Frontal cortex (tissue), 4 donors: ENCODE results near the gene NUP93. TPM values are rescaled to one million over a fixed set of nuclear protein-coding genes. Genes with fewer than 3 reads are reported as not detected.

Experiments
- DNase-seq, 2 donors: peaks; one replicate each; pipeline ENCODE4 v3.0.0; 2012; ENCODE audit warnings: low spot score in 2 of 2
- FAIRE-seq: peaks from 2 replicates; lab custom pipeline; 2012; peaks lifted over from hg19 to GRCh38; lab: Jason Lieb, UNC
- total RNA-seq: library from RNA; depleted of rRNA; stranded (reverse); fragments of >200 nt; gene quantifications from one replicate; pipeline ENCODE4 v1.2.3, GENCODE V29; 2014
- donor health status: control.
- donor health status: control.
- donor health status: control.

NUP93 gene
- total RNA-seq, 1 donor from 2014 or later: 219 TPM

DNA sequence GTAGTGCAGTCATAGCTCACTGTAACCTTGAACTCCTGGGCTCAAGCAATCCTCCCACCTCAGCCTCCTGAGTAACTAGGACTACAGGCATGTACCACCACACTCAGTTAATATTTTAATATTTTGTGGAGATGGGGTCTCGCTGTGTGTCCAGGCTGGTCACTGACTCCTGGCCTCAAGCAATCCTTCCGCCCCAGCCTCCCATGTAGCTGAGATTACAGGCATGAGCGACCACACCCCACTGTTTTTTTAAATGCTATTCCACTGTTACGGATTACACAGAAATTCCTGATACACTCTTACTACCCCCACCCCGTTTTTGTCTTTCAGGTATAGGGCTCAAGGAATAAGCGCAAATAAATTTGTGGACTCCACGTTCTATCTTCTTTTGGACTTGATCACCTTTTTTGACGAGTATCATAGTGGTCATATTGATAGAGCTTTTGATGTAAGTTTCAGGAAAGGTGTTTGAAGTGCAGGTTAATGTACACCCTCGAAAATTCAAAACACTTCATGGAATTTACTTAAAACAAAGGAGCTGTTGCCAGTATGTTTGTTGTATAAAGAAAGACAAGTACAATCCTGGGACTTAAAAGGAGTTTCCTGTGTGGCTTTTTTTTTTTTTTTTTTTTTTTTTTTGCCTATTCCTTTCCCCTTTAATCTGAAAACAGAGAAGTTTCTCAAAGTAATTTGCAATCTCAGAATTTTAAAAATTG lies 108.9 kb downstream of the NUP93 start:
- DNase-seq: no peak
- no peak for FAIRE-seq

DNA sequence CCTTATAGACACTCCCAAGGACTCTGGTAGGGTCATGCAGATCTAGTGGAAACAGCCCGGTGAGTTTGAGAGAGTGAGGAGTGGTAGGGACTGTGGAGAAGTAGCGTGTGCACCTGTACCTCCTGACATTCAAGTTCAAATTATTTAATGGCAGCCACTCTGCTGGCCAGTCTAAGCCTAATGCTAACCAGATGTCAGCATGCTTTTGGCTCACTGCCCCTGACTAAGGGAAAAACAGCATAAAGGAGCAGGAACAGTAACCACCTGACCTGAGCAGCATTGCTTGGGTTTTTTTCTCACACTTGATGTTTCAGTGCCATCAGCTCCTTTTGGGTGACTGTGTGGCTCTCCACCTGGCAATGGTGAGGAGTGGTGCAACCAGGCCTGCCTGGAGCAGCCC lies 111.3 kb downstream of the NUP93 start:
- no peak for FAIRE-seq
- DNase-seq: no peak

DNA sequence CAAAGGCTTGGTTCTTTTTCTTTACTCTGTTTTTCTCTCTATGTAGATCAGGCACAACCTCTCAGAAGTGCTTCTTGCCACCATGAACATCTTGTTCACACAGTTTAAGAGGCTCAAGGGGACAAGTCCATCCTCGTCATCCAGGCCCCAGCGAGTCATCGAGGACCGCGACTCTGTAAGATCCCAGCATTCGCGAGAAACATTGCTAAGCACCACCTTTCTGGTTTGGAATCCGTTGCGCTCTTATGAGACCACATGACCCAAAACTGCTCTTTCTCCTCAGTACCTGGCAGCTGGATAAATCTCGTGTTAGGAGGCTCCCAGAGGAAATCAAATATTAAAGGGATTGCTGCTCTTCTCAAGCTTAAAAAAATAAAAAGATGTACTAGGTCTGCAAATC lies 111.7 kb downstream of the NUP93 start:
- DNase-seq: no peak
- no peak for FAIRE-seq

DNA sequence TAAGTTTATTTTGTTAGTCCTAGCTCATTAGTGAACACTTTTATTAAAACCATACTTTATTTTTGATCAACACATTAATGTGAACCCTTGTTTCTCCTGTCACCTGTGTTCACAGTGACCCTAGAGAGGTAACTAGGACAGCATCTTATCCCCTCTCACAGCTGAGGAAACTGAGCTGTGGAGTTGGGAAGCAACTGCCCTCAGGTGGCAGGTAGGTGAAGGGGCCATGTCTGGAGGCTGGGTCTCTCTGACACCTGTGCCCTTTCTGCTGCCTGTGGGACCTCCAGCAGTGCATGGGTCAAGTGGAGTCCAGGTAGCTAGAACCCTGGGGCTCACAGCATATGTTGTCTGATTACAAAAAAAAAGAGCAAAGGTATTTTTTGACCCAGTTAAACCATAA lies 112.2 kb downstream of the NUP93 start:
- no peak for FAIRE-seq
- no peak for DNase-seq

DNA sequence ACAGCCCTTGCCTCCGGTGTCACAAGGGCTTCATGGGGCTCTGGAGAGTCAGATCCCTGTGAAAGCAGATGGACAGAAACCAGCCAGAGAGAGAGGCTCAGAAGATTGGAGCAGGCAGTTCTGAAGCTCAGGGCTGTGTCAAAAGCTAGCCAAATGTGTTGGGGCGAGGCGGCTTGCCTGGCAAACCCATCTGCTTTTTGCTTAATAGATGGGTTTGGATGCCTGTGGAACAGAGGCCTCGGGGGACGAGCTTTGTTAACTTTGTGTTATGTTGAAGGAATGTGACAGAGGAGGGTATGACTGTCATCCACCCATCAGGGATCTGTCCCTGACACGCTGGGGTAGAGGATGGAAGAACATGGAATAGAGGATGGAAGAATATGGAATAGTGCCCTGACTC lies 114.1 kb downstream of the NUP93 start:
- FAIRE-seq: no peak
- DNase-seq: no peak

DNA sequence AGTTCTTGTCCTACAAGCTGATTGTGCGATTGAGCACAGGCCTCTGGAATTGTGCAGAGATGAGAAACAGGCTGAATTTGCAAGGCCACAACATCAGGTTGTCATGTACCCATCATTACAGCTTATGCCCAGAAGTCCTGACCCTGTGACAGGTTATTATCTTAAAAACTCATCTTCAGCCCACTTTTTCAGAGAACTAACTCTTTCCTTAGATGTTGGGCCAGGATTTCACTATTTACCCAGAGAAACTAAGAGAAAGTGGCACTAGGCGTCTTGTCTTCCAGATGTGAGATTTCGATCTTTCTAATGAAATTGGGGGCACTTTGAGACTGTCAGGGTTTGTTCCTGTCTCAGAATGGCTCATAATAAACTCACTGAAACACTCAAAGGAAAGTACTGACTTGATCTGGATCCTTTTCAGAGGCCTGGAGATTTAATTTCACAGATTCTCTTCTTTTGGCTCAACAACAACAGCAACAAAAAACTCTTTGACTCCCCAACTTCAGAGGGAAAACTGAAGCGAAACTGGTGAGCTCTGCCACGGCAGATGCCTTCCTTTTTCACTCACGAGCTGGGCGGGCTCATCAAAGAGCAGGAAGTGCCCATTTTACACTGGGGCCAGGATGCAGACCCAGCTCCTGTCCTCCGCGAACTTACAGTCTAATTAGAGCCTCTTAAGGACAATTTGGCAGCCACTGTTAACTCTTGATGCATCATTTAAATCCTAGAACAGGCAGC lies 117.4 kb downstream of the NUP93 start:
- no peak for DNase-seq
- no peak for FAIRE-seq

DNA sequence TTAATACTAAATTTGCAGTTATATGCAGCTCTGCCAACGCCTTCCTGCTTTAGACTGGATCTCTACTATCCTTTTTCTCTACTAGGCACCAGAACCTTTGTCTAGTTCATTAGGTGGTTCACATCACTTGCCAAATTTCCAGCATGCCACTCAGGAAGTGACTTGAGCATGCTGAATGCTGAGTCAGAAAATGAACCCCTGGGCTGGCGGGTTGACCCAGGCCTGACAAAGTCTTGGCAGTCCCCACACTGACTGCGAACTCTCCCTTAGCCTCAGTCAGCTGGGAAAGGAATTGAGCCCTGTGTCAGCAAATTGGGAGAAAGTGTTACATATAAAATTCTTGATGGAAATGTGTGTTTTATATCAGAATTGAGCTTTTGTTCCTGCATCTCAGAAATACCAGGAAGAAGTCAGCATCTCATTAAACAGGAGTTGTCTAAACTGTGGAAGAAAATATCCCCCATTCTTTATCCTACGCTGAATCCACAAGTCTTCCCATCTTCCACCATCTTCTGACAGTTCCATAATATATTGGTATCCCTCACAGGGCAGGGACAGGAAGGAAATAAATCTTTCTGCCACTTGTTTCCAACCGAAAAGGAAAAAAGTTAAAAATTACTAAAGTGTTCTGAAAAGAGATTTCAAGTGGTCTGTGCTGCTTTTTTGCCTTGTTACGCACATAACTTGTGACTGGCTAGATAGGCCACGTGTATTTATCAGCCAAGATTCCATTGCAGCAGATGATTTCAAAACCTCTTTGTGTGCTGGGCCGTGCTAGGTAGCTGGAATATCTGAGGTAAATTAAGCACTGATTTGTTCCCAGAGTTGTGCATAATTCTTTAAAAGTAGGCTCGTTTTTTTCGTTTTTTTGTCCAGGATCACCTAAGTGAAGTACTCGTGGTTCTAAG lies 118.4 kb downstream of the NUP93 start:
- DNase-seq (no peak), FAIRE-seq (no peak)

DNA sequence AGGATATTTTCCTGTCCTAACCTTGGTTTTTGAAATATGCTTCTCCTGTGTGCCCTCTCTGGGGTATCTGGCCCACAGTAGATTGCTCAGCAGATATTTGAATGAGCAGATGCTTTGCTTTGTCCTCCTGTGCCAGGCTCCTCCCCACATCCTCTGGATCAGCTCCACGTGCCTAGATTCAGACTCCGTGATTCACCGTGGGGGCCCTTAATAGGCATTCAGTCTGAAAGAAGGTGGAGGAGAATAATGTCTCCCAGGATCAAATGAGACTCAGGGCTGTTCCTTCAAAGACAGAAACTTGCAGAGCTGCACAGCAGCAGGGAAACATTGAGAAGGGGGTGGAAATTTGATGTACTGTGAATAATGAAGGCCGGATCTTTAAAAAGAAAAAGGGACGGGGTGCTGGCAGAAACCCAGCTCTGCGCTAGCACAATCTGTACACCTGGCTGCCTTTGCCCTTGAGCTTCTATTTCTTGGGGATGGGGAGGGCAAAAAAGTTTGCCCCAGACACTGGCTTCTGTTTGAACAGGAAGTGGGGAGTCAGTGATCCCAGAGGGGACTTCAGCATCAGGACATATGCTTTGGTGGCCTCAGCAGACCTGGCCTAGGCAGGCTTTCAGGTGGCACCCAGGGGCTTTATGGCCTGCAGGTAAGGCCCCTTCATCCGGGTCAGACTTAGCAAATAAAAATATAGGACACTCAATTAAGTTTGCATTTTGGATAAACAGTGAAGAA lies 119.2 kb downstream of the NUP93 start:
- FAIRE-seq: no peak

DNA sequence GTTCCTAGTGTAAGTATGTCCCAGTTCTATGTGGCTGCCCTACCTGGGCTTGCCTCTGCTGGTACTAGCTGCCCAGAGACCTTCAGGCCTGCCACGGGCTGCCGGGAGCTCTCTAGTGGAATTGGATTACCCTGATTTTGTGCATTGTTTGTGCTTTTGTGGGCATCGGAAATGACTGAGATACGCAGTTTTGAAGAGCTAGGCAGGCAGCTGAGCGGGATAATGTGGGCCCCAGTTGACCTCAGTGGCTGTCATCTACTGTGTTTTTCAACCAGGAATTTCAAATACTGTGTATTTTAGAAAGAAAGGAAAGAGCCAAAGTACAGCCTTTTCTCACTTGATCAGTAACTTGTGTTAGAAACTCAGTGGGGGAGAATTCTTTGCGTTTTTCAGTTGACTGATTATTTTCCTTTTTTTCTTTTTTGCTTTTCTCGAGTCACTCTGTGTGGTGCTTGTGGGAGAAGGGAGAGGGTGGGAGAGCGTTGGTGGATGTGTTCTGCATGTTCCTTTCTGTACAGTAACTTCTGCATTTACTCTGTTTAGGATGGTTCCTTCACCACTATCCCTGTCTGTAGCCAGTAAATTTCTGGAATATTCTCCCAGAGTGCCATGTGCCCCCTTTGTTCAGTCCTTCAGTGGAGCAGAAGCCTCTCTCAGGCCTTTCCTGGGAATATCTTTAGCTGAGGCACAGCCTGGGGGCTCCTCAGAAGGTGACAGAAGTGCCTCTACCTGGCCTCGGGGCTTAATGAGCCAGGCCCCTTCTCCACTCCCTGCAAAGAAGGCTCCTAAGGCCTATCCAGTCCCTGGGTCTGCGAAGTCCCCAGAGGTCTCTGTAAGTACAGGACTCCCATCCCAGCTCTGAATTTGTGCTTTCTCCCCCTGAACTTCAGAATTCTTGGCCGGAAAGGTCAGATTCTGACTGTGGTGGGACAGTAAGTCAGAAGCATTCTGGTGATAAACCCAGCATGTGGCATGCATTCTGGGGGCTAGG lies 120.1 kb downstream of the NUP93 start:
- FAIRE-seq (no peak), DNase-seq (no peak)

More for the DNA sequence above, 119.2 kb downstream of the NUP93 start:
- no peak for DNase-seq

DNA sequence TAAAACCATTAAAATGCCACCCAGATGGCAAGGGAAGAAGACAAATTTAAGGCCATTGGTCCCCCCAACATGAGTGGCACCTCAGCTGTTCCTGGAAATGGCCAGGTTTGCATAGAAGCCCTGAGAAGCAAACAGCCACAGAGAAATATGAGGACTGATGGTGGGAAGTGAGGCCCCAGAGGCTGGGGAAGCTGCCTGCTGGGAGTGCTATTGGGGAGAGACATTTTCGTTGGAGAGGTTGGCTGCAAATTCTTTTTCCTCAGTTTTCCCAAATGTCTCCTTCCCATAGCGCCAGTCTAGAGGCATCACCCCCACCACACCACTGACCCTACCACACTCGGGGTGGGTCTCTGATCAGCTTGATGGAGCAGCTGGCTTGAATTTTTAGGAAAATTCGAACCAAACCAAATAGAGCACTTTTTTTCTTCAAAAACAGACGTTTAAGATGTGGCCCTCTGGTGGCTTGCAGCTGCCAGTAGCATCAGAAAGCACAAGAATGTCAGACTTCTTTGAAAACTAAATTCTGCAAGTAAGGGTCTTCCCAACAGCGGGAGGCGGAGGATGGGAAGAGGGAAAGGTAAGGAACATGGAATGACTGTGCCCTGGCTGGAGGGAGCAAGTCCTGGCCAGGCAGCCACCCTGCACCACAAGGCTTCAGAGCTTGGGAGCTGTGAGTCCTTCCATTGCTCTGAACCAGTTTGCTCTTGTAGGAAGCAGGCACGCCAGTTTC lies 121.9 kb downstream of the NUP93 start:
- no peak for DNase-seq
- FAIRE-seq: no peak

DNA sequence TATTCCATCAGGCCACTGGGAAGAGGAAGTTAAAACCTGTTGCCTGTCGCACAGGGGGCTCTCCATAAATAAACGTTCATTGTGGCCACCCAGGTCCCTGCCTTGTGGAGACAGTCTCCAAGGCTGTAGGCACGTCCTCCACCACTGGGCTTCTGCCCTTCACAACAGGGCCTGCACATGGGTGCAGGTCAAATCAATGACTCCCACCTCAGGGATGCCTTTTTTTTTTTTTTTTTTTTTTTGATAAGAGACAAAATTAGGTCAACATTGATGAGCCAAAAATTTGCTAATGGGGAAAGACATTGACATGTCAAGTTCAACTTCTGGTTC lies 122.4 kb downstream of the NUP93 start:
- FAIRE-seq: no peak
- DNase-seq: no peak

DNA sequence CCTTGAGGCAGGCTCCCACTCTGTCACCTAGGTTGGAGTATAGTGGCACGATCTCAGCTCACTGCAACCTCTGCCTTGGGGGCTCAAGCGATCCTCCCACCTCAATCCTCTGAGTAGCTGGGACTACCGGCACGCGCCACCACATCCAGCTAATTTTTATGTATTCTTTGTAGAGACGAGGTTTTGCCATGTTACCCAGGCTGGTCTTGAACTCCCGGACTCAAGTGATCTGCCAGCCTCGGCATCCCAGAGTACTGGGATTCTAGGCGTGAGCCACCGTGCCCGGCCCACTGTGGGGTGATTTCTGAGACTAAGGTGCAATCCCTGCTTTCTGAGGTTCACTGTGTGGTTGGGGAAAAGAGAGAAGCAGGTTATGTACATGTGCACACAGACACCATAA lies 123.0 kb downstream of the NUP93 start:
- FAIRE-seq (no peak), DNase-seq (no peak)

DNA sequence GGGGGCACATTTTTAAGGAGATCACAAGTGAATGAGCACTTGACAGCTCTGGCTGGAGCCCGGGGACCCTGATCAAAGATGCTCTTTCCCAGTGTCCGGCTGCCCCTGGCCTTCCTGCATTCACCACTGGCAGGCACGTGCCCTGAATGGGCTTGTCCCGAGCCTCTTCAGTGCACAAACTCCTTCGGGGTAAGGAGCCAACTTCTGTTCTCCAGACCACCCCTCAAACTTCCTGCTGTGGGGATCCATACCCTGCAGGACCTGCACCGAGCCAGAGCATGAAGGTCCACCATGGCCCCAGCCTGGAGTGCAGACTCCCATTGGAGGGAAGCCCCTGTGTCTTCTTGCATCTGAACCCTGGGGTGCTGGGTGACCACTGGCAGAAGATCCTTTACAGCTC lies 125.3 kb downstream of the NUP93 start:
- no peak for DNase-seq
- FAIRE-seq: no peak

DNA sequence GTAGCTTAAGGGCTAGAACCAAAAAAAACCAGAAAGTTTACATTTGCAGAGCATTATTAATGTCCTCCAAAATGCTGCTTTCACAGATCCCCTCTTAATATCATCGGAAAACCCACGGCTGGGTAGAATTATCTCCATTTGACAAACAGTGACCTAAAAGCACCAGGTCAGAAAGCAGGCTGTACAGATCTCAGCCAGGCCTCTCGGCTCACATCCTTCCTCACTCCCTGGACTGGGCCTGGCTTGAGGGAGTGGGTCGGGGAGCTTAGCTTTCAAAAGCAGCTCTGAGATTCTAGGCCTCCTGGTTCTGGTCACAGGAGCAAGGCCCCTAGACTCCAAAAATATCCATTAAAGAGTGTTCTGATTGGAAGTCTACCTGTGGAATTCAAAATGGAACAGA lies 126.0 kb downstream of the NUP93 start:
- DNase-seq: no peak
- no peak for FAIRE-seq

DNA sequence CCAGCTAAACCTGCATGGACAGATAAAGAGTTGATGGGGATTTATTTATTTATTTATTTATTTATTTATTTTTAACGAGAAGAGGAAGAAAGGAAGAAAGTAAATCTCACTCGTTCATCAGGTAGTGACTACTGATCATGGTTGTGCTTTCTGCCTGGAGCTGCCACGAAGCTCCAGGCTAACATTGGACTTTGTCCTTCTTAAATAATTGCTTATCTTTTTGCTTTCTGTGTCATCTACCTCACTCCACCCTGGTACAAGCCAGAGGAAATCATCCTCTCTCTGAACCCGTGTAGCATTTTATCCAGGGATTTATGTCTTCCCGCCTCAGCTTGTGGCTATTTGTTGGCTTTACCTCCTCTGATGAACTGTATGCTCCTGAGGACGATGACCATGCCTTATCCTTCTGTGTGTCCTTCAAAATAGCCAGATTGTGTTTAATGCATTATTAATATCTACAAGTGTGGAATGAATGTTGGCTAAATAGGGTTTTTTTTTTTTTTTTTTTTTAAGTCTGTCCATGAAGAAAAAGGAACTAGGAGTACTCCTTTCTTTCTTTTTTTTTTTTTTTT lies 127.0 kb downstream of the NUP93 start:
- FAIRE-seq: no peak
- no peak for DNase-seq

DNA sequence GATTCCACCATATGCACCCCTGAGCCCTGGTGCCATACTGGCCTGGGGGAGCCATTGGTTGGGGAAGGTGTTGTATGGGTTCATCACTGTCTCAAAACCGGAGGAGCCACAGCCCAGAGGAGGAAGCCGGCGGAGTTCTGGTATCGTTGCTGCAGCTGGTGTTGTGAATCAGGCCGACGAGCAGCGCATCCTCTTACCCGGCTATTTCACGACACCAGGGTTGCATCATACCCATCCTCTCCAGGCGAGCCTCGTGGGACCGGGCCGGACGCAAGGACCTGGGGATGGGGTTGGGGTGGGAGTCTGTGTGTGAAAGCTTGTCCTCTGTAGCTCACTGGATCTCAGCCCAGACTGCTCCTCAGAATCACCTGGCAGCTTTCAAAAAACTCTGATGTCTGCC lies 128.4 kb downstream of the NUP93 start:
- FAIRE-seq (no peak), DNase-seq (no peak)

DNA sequence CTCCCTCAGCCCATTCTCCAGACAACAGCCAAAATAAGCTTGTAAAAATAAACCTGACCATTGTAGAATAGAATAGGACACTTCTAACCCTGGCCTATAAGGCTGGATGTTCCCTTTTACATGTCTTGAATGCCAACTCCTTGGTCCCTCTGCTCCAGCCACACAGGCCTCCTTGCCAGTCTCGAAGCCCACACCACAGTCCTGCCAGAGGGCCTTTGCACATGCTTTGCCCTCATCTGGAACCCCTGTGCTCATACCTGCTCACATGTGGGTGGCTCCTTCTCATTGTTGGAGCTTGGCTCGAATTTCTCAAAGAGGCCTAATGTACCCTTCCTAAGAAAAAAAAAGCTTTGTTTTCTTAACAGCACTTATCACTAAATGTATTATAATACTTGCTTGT lies 129.7 kb downstream of the NUP93 start:
- DNase-seq (no peak), FAIRE-seq (no peak)
